CD8-positive, alpha-beta memory T cell (primary cell): ENCODE measurements around the gene ARHGAP35. TPM values are rescaled to one million over a fixed set of nuclear protein-coding genes. Genes with fewer than 3 reads are reported as not detected.

Experiments
- CTCF ChIA-PET: fragments of 350-600 bp; sonication (Branson Sonifier 250); formaldehyde crosslinking; loops from one replicate; lab custom pipeline; 2021; ENCODE audit warnings: antibody characterized with exemption; lab: Charles Lee
- POLR2A ChIA-PET: fragments of 350-600 bp; sonication (Branson Sonifier 250); formaldehyde crosslinking; loops from one replicate; lab custom pipeline; 2021; ENCODE audit warnings: antibody characterized with exemption; lab: Charles Lee
- DNase-seq, 5 donors: peaks; one replicate each; pipeline versions ENCODE4 v3.0.0 to v3.0.0-alpha.2; 2020 to 2022; ENCODE audit warnings: mixed read lengths in 1 of 5
- H3K27ac ChIP-seq: one replicate; pipeline ENCODE4 v1.7.0; 2013; ENCODE audit warnings: low read depth, mild to moderate bottlenecking, low read length, moderate library complexity
- H3K27me3 ChIP-seq: 2 replicates; pipeline ENCODE4 v1.7.0; 2013; ENCODE audit warnings: low read length, mild to moderate bottlenecking; ENCODE audit not compliant: insufficient read depth, poor library complexity, severe bottlenecking
- H3K36me3 ChIP-seq: 2 replicates; pipeline ENCODE4 v1.7.0; 2013; ENCODE audit warnings: mild to moderate bottlenecking, low read length, moderate library complexity; ENCODE audit not compliant: insufficient read depth
- H3K4me1 ChIP-seq: 2 replicates; pipeline ENCODE4 v1.7.0; 2013; ENCODE audit warnings: mild to moderate bottlenecking, low read length, moderate library complexity; ENCODE audit not compliant: insufficient read depth
- H3K4me3 ChIP-seq: 2 replicates; pipeline ENCODE4 v1.7.0; 2013; ENCODE audit warnings: mild to moderate bottlenecking, low read length
- H3K9me3 ChIP-seq: 2 replicates; pipeline ENCODE4 v1.7.0; 2013; ENCODE audit warnings: mild to moderate bottlenecking, low read length
- H3K27ac Mint-ChIP-seq, 8 donors: one replicate each; pipeline ENCODE4 v1.8.0; 2020 to 2021; ENCODE audit warnings: mixed read lengths in 8 of 8, mild to moderate bottlenecking in 6 of 8, inconsistent platforms in 3 of 8, moderate library complexity in 3 of 8
- H3K27me3 Mint-ChIP-seq, 2 donors: one replicate each; pipeline ENCODE4 v1.8.0; 2020 to 2021; ENCODE audit warnings: mixed read lengths in 2 of 2, mild to moderate bottlenecking in 1 of 2, moderate library complexity in 1 of 2
- H3K36me3 Mint-ChIP-seq, 3 donors: one replicate each; pipeline ENCODE4 v1.8.0; 2020 to 2021; ENCODE audit warnings: mixed read lengths in 3 of 3, inconsistent platforms in 1 of 3, mild to moderate bottlenecking in 1 of 3
- H3K4me1 Mint-ChIP-seq, 3 donors: one replicate each; pipeline ENCODE4 v1.8.0; 2020 to 2021; ENCODE audit warnings: mixed read lengths in 3 of 3, inconsistent platforms in 1 of 3, mild to moderate bottlenecking in 1 of 3
- H3K4me3 Mint-ChIP-seq, 7 donors: one replicate each; pipeline ENCODE4 v1.8.0; 2020 to 2021; ENCODE audit warnings: mixed read lengths in 7 of 7, mild to moderate bottlenecking in 6 of 7, moderate library complexity in 4 of 7, inconsistent platforms in 2 of 7
- H3K9me3 Mint-ChIP-seq, 5 donors: one replicate each; pipeline ENCODE4 v1.8.0; 2020 to 2022; ENCODE audit warnings: mixed read lengths in 5 of 5, mild to moderate bottlenecking in 3 of 5, moderate library complexity in 2 of 5, inconsistent platforms in 1 of 5
- polyA plus RNA-seq: library from polyadenylated mRNA; unstranded; fragments of 300-500 nt; fragmentation: Illumina TruSeq; gene quantifications from one replicate; pipeline ENCODE4 v1.2.3, GENCODE V29; 2021
- total RNA-seq, 2 experiments: library from RNA; stranded (reverse); gene quantifications; one replicate each; pipeline ENCODE4 v1.2.3, GENCODE V29; 2021

Gene ARHGAP35
- total RNA-seq (10 to 100 TPM; 26.7 to 27.3 TPM), polyA plus RNA-seq (12.2 TPM)

- no peaks in the 10 kb centered on the region for H3K27me3 ChIP-seq
- ChIA-PET CTCF (interaction anchor here (0.7 to 8.1 kb wide), 5 partner anchors 13 to 152 kb away, joined by 3 to 50 read pairs (median 4); no protein-coding TSS in a partner anchor), POLR2A (interaction anchor here (0.6 to 1.8 kb wide), 4 partner anchors 93 to 252 kb away, joined by 3 to 5 read pairs (median 4); partner anchors contain the start of gene ZC3H4)
- H3K36me3 ChIP-seq, result no peaks in the 10 kb centered on the region
- Mint-ChIP-seq H3K4me1 (peaks cover 11 to 16% (median 14%) of the 10 kb centered on the region in 3 donors), H3K36me3 (peaks cover 0 to 11% (median 0%) of the 10 kb centered on the region in 3 donors), H3K27me3 (peaks cover 0 to 2% of the 10 kb centered on the region in 2 donors), H3K9me3 (no peaks in the 10 kb centered on the region), H3K27ac (peak within 1 kb of the TSS; percentile 87 to 98 (median 96)), H3K4me3 (peak within 1 kb of the TSS; percentile 90 to 99 (median 95))
- H3K9me3 ChIP-seq, result no peaks in the 10 kb centered on the region
- peak within 1 kb of the TSS; percentile 86 for H3K4me3 ChIP-seq
- peak in 2 of 5 donors; percentile 12 to 77 for DNase-seq
- H3K27ac ChIP-seq, result peak within 1 kb of the TSS; percentile 79
- H3K4me1 ChIP-seq, result peaks cover 41% of the 10 kb centered on the region
These were observed at the start of gene ARHGAP35 for GRCh38 chr19:46860846-46861690. Gene ARHGAP35, plus strand, starts transcription at chr19:46860997. Its CDS starts 57,679 bp downstream, at chr19:46918676.

- CTCF ChIA-PET, result no interaction called here
- H3K4me3 Mint-ChIP-seq, result no peak overlapping the region
- no peaks in the 10 kb centered on the region for H3K36me3 ChIP-seq
These were observed 47.6 kb upstream of the ARHGAP35 start for GRCh38 chr19:46812977-46813838.

GRCh38 chr19:46813839-46814358, 46.9 kb upstream of the ARHGAP35 start:
- CTCF ChIA-PET, result no interaction called here

More at GRCh38 chr19:46812977-46813838, 47.6 kb upstream of the ARHGAP35 start:
- peaks cover 0 to 3% of the 10 kb centered on the region in 2 donors for H3K27me3 Mint-ChIP-seq
- no peaks in the 10 kb centered on the region for H3K27me3 ChIP-seq
- no peak overlapping the region for H3K27ac ChIP-seq
- H3K9me3 Mint-ChIP-seq, result peaks cover 0 to 2% (median 0%) of the 10 kb centered on the region in 5 donors
- H3K4me1 Mint-ChIP-seq, result peaks cover 0 to 1% (median 0%) of the 10 kb centered on the region in 3 donors
- POLR2A ChIA-PET, result no interaction called here
- DNase-seq, result no peak
- H3K9me3 ChIP-seq, result no peaks in the 10 kb centered on the region
- no peaks in the 10 kb centered on the region for H3K4me1 ChIP-seq
- H3K36me3 Mint-ChIP-seq, result no peaks in the 10 kb centered on the region
- H3K4me3 ChIP-seq, result no peak overlapping the region
- peak overlapping the region in 1 of 8 donors; percentile 22 for H3K27ac Mint-ChIP-seq

GRCh38 chr19:46815833-46816627, 44.8 kb upstream of the ARHGAP35 start:
- H3K4me3 ChIP-seq, result no peak overlapping the region
- no peaks in the 10 kb centered on the region for H3K36me3 ChIP-seq
- H3K27ac Mint-ChIP-seq, result peak overlapping the region in 1 of 8 donors; percentile 93
- POLR2A ChIA-PET, result no interaction called here
- no peak for DNase-seq
- H3K9me3 Mint-ChIP-seq, result peaks cover 0 to 2% (median 0%) of the 10 kb centered on the region in 5 donors
- no peaks in the 10 kb centered on the region for H3K27me3 ChIP-seq
- no peak overlapping the region for H3K4me3 Mint-ChIP-seq
- H3K27me3 Mint-ChIP-seq, result no peaks in the 10 kb centered on the region
- H3K4me1 ChIP-seq, result peaks cover 21% of the 10 kb centered on the region
- H3K36me3 Mint-ChIP-seq, result no peaks in the 10 kb centered on the region
- no peaks in the 10 kb centered on the region for H3K9me3 ChIP-seq
- H3K27ac ChIP-seq, result no peak overlapping the region
- peaks cover 12 to 17% (median 16%) of the 10 kb centered on the region in 3 donors for H3K4me1 Mint-ChIP-seq
- CTCF ChIA-PET, result no interaction called here

More at GRCh38 chr19:46813839-46814358, 46.9 kb upstream of the ARHGAP35 start:
- Mint-ChIP-seq H3K4me1 (peaks cover 0 to 1% (median 0%) of the 10 kb centered on the region in 3 donors), H3K27ac (no peak overlapping the region), H3K4me3 (no peak overlapping the region), H3K9me3 (peaks cover 0 to 2% (median 0%) of the 10 kb centered on the region in 5 donors), H3K36me3 (no peaks in the 10 kb centered on the region), H3K27me3 (peaks cover 0 to 3% of the 10 kb centered on the region in 2 donors)
- Histone ChIP-seq H3K27ac (no peak overlapping the region), H3K9me3 (no peaks in the 10 kb centered on the region), H3K36me3 (no peaks in the 10 kb centered on the region), H3K27me3 (no peaks in the 10 kb centered on the region), H3K4me3 (no peak overlapping the region), H3K4me1 (peaks cover 1% of the 10 kb centered on the region)
- POLR2A ChIA-PET, result no interaction called here
- DNase-seq, result no peak

- Mint-ChIP-seq H3K9me3 (peaks cover 0 to 2% (median 0%) of the 10 kb centered on the region in 5 donors), H3K4me1 (peaks cover 21 to 33% (median 23%) of the 10 kb centered on the region in 3 donors), H3K27me3 (no peaks in the 10 kb centered on the region), H3K36me3 (no peaks in the 10 kb centered on the region), H3K4me3 (no peak overlapping the region), H3K27ac (peak overlapping the region in 2 of 8 donors; percentile 32 to 66)
- no peaks in the 10 kb centered on the region for H3K9me3 ChIP-seq
- CTCF ChIA-PET, result no interaction called here
- no peak overlapping the region for H3K27ac ChIP-seq
- POLR2A ChIA-PET, result interaction anchor here (0.7 kb wide), 1 partner anchor 426 kb away, joined by 6 read pairs; no protein-coding TSS in a partner anchor
- H3K4me1 ChIP-seq, result peaks cover 33% of the 10 kb centered on the region
- H3K4me3 ChIP-seq, result no peak overlapping the region
- H3K27me3 ChIP-seq, result no peaks in the 10 kb centered on the region
- no peak for DNase-seq
- H3K36me3 ChIP-seq, result no peaks in the 10 kb centered on the region
These were observed 42.0 kb upstream of the ARHGAP35 start for GRCh38 chr19:46818812-46819211.

GRCh38 chr19:46821512-46822409, 39.0 kb upstream of the ARHGAP35 start:
- no peaks in the 10 kb centered on the region for H3K36me3 Mint-ChIP-seq
- peak overlapping the region; percentile 76 to 90 (median 86) for H3K27ac Mint-ChIP-seq
- peak overlapping the region in 6 of 7 donors; percentile 38 to 73 (median 52) for H3K4me3 Mint-ChIP-seq
- Histone ChIP-seq H3K27ac (no peak overlapping the region), H3K4me1 (peaks cover 33% of the 10 kb centered on the region), H3K27me3 (no peaks in the 10 kb centered on the region), H3K9me3 (no peaks in the 10 kb centered on the region), H3K4me3 (no peak overlapping the region), H3K36me3 (no peaks in the 10 kb centered on the region)
- H3K27me3 Mint-ChIP-seq, result no peaks in the 10 kb centered on the region
- POLR2A ChIA-PET, result interaction anchor here (0.6 to 2.0 kb wide), 4 partner anchors 28 to 37 kb away, joined by 4 to 10 read pairs (median 6); partner anchors contain the start of gene SLC1A5
- peak; percentile 40 to 75 (median 48) for DNase-seq
- CTCF ChIA-PET, result interaction anchor here (0.6 to 3.8 kb wide), 12 partner anchors 9 to 118 kb away, joined by 3 to 22 read pairs (median 4); partner anchors contain the start of gene SLC1A5
- no peaks in the 10 kb centered on the region for H3K9me3 Mint-ChIP-seq
- peaks cover 24 to 43% (median 33%) of the 10 kb centered on the region in 3 donors for H3K4me1 Mint-ChIP-seq
